Memory B cell (primary cell): Measurements from ENCODE around the gene ARHGEF40.
A peak's percentile ranks its signal among the peaks of the same experiment; 100 is the strongest.

Source experiments
- ATAC-seq: fragments of 150-1000 bp; cut with Tn5 transposase; 2 replicates; pipeline ENCODE4 v1.10.0; 2021; ENCODE audit warnings: low read depth, mild to moderate bottlenecking, moderate library complexity
- DNase-seq, 2 donors: peaks; one replicate each; pipeline ENCODE4 v3.0.0; 2022; ENCODE audit warnings: low spot score in 2 of 2
- H3K27ac Mint-ChIP-seq: one replicate; pipeline ENCODE4 v1.8.0; 2022; ENCODE audit warnings: mild to moderate bottlenecking, moderate library complexity, mixed read lengths
- H3K27me3 Mint-ChIP-seq: one replicate; pipeline ENCODE4 v1.8.0; 2022; ENCODE audit warnings: mixed read lengths
- H3K36me3 Mint-ChIP-seq: one replicate; pipeline ENCODE4 v1.8.0; 2022; ENCODE audit warnings: mild to moderate bottlenecking, mixed read lengths
- H3K4me1 Mint-ChIP-seq: one replicate; pipeline ENCODE4 v1.8.0; 2022; ENCODE audit warnings: mixed read lengths
- H3K4me3 Mint-ChIP-seq: one replicate; pipeline ENCODE4 v1.8.0; 2022; ENCODE audit warnings: mild to moderate bottlenecking, moderate library complexity, mixed read lengths
- H3K9me3 Mint-ChIP-seq: one replicate; pipeline ENCODE4 v1.8.0; 2022; ENCODE audit warnings: mixed read lengths

The ARHGEF40 gene

GRCh38 chr14:21075719-21076437 is 5.8 kb downstream of the ARHGEF40 start:
- Mint-ChIP-seq H3K4me1 (peaks cover 17% of the 10 kb centered on the region), H3K4me3 (no peak overlapping the region), H3K36me3 (no peaks in the 10 kb centered on the region), H3K27ac (no peak overlapping the region), H3K27me3 (peaks cover 15% of the 10 kb centered on the region), H3K9me3 (no peaks in the 10 kb centered on the region)
- DNase-seq (no peak), ATAC-seq (no peak)

DNA sequence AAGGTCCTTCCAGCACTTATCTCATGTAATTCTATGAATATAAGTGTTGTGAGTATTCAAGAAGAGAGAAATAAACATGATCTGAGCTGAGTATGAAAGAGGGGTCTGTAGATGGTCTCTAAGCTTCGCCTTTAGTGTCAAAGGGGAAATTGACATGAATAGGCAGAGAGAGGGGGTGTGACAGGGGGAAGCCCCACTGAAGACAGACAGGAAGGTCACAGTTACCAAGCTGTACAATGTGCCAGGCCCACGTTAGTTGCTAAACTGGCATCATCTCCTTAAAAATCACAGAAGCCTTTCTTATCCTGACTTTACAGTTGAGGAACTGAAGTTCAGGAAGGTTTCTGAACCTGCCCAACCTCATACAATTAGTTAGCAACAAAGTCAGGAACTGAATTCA is 7.6 kb downstream of the ARHGEF40 start:
- no peak overlapping the region for H3K4me3 Mint-ChIP-seq
- ATAC-seq = no peak

DNA sequence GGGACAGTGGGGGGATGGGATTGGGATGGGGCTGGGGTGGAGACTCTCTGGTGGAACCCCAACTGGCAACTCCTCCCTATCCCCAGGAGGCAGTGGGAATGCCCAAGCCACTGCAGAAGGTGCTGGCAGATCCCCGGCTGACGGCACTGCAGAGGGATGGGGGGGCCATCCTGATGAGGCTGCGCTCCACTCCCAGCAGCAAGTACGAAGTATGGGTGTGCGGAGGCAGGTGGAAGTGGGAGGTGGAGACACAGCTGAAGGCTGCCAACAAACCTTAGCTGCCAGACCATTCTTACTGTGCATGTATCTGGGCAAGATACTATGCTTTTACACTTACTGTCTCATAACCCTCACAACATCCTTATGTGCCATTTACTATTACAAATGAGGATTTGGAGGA is 8.2 kb downstream of the ARHGEF40 start:
- Mint-ChIP-seq H3K9me3 (no peaks in the 10 kb centered on the region), H3K36me3 (no peaks in the 10 kb centered on the region), H3K4me3 (no peak overlapping the region), H3K27me3 (peaks cover 19% of the 10 kb centered on the region), H3K4me1 (peaks cover 2% of the 10 kb centered on the region), H3K27ac (no peak overlapping the region)
- DNase-seq (no peak), ATAC-seq (no peak)

More for the DNA sequence above, 7.6 kb downstream of the ARHGEF40 start:
- Mint-ChIP-seq H3K27ac (no peak overlapping the region), H3K4me1 (peaks cover 4% of the 10 kb centered on the region), H3K9me3 (no peaks in the 10 kb centered on the region), H3K36me3 (no peaks in the 10 kb centered on the region), H3K27me3 (peaks cover 21% of the 10 kb centered on the region)
- no peak for DNase-seq

- no peak overlapping the region for H3K27ac Mint-ChIP-seq
- H3K4me3 Mint-ChIP-seq = no peak overlapping the region
- H3K9me3 Mint-ChIP-seq = no peaks in the 10 kb centered on the region
- no peaks in the 10 kb centered on the region for H3K4me1 Mint-ChIP-seq
- ATAC-seq = no peak
- H3K27me3 Mint-ChIP-seq = peaks cover 14% of the 10 kb centered on the region
- no peaks in the 10 kb centered on the region for H3K36me3 Mint-ChIP-seq
- no peak for DNase-seq
These were observed 8.6 kb downstream of the ARHGEF40 start for GRCh38 chr14:21078726-21079125.

DNA sequence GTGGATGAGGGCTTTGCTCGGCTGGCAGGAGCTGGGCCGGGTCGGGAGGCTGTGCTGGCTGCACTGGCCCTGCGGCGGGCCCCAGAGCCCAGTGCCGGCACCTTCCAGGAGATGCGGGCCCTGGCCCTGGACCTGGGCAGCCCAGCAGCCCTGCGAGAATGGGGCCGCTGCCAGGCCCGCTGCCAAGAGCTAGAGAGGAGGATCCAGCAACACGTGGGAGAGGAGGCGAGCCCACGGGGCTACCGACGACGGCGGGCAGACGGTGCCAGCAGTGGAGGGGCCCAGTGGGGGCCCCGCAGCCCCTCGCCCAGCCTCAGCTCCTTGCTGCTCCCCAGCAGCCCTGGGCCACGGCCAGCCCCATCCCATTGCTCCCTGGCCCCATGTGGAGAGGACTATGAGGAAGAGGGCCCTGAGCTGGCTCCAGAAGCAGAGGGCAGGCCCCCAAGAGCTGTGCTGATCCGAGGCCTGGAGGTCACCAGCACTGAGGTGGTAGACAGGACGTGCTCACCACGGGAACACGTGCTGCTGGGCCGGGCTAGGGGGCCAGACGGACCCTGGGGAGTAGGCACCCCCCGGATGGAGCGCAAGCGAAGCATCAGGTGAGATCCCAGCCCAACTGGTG is 11.5 kb downstream of the ARHGEF40 start:
- H3K27ac Mint-ChIP-seq = no peak overlapping the region
- no peak overlapping the region for H3K4me3 Mint-ChIP-seq
- H3K27me3 Mint-ChIP-seq = peaks cover 14% of the 10 kb centered on the region
- no peaks in the 10 kb centered on the region for H3K36me3 Mint-ChIP-seq
- H3K9me3 Mint-ChIP-seq = no peaks in the 10 kb centered on the region
- H3K4me1 Mint-ChIP-seq = peaks cover 4% of the 10 kb centered on the region
- ATAC-seq (no peak), DNase-seq (no peak)

DNA sequence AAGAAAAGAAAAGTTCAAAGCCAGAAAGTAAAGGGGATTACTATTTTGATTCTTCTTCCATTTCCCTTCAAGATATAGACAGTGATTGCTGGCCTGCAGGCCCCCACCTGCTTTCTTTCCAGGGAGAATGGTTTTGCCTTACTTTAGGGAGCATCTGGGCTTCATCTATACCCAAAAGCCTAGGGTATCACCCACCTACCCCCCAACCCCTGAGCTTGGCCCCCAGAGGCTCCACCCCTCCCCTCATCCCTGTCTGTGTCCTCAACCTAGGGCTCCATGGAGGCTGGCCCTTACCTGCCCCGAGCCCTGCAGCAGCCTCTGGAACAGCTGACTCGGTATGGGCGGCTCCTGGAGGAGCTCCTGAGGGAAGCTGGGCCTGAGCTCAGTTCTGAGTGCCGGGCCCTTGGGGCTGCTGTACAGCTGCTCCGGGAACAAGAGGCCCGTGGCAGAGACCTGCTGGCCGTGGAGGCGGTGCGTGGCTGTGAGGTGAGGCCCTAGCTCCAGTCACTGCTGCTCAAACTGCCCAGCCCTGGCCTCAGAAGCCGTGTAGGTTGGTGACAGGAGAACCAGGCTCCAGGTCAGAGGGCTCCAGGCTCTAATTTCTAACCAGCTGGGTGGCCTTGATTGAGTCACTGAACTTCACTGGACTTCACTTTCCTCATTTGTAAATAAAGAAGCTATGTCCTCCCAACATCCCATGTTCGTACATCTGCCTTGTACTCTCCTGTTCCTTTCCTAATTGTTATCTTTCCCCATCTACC is 13.6 kb downstream of the ARHGEF40 start:
- Mint-ChIP-seq H3K9me3 (no peaks in the 10 kb centered on the region), H3K27me3 (peaks cover 14% of the 10 kb centered on the region), H3K4me1 (peaks cover 8% of the 10 kb centered on the region), H3K36me3 (no peaks in the 10 kb centered on the region), H3K4me3 (no peak overlapping the region), H3K27ac (peak overlapping the region; percentile 3)
- no peak for ATAC-seq
- DNase-seq = no peak

GRCh38 chr14:21084396-21084795 is 14.3 kb downstream of the ARHGEF40 start:
- Mint-ChIP-seq H3K36me3 (no peaks in the 10 kb centered on the region), H3K4me3 (no peak overlapping the region), H3K9me3 (no peaks in the 10 kb centered on the region), H3K27ac (peak overlapping the region; percentile 3), H3K27me3 (peaks cover 14% of the 10 kb centered on the region), H3K4me1 (peaks cover 8% of the 10 kb centered on the region)
- DNase-seq (no peak), ATAC-seq (no peak)

- no peak for ATAC-seq
- Mint-ChIP-seq H3K9me3 (no peaks in the 10 kb centered on the region), H3K27ac (peak overlapping the region; percentile 90), H3K4me3 (no peak overlapping the region), H3K27me3 (peaks cover 11% of the 10 kb centered on the region), H3K4me1 (peaks cover 8% of the 10 kb centered on the region), H3K36me3 (no peaks in the 10 kb centered on the region)
- DNase-seq = no peak
These were observed 15.1 kb downstream of the ARHGEF40 start for GRCh38 chr14:21084998-21085853.

DNA sequence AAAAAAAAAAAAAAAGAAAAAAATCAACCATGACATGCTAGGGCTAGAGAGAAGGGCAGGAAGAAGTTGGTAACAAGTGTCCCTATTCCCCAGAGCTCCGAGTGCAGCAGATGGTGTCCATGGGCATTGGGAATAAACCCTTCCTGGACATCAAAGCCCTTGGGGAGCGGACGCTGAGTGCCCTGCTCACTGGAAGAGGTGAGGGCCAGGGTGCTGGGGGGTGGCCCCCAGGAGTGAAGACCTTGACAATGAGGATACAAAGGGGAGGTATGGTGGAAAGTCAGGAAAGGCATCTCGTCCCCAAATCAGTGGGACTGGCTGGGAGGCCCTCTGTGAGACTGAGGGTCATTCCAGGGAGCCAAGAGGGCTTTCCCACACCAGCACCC is 16.8 kb downstream of the ARHGEF40 start:
- Mint-ChIP-seq H3K9me3 (no peaks in the 10 kb centered on the region), H3K27ac (peak overlapping the region; percentile 86), H3K36me3 (no peaks in the 10 kb centered on the region), H3K27me3 (peaks cover 8% of the 10 kb centered on the region), H3K4me3 (no peak overlapping the region), H3K4me1 (peaks cover 11% of the 10 kb centered on the region)
- DNase-seq (no peak), ATAC-seq (no peak)

GRCh38 chr14:21087294-21088091 is 17.4 kb downstream of the ARHGEF40 start:
- peak; percentile 38 to 69 for DNase-seq
- Mint-ChIP-seq H3K27me3 (peaks cover 6% of the 10 kb centered on the region), H3K4me1 (peaks cover 13% of the 10 kb centered on the region), H3K27ac (peak overlapping the region; percentile 86), H3K36me3 (no peaks in the 10 kb centered on the region), H3K9me3 (no peaks in the 10 kb centered on the region), H3K4me3 (no peak overlapping the region)
- ATAC-seq = peak; percentile 88

DNA sequence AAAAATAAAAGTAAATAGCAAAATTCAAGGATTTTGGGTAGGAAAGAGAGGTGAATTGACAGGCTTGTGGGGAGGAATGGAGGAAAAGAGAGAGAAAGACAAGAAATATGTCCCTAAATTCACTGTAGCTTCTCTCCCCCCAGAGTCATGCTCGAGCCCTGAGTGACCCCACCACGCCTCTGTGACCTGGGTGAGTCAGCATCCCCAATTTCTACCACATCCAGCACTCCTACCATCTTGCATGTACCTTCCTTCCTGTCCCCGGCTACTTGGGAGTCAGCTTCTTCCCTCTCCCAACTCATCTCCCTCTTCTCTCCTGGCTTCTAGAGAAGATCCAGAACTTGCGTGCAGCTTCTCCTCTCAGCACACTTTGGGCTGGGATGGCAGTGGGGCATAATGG is 18.6 kb downstream of the ARHGEF40 start:
- no peak for ATAC-seq

GRCh38 chr14:21089271-21089670 is 19.2 kb downstream of the ARHGEF40 start:
- Mint-ChIP-seq H3K9me3 (no peaks in the 10 kb centered on the region), H3K27me3 (peaks cover 1% of the 10 kb centered on the region), H3K4me1 (peaks cover 15% of the 10 kb centered on the region), H3K36me3 (no peaks in the 10 kb centered on the region), H3K4me3 (no peak overlapping the region), H3K27ac (peak overlapping the region; percentile 86)
- no peak for ATAC-seq
- DNase-seq = no peak

More for the DNA sequence above, 18.6 kb downstream of the ARHGEF40 start:
- peaks cover 3% of the 10 kb centered on the region for H3K27me3 Mint-ChIP-seq
- no peak overlapping the region for H3K4me3 Mint-ChIP-seq
- H3K9me3 Mint-ChIP-seq = no peaks in the 10 kb centered on the region
- peaks cover 17% of the 10 kb centered on the region for H3K4me1 Mint-ChIP-seq
- no peak for DNase-seq
- H3K36me3 Mint-ChIP-seq = no peaks in the 10 kb centered on the region
- peak overlapping the region; percentile 86 for H3K27ac Mint-ChIP-seq

GRCh38 chr14:21089877-21090193 is 19.7 kb downstream of the ARHGEF40 start:
- no peak overlapping the region for H3K4me3 Mint-ChIP-seq
- no peaks in the 10 kb centered on the region for H3K9me3 Mint-ChIP-seq
- H3K27ac Mint-ChIP-seq = peak overlapping the region; percentile 86
- H3K27me3 Mint-ChIP-seq = no peaks in the 10 kb centered on the region
- no peak for DNase-seq
- ATAC-seq = no peak
- no peaks in the 10 kb centered on the region for H3K36me3 Mint-ChIP-seq
- H3K4me1 Mint-ChIP-seq = peaks cover 15% of the 10 kb centered on the region
